ENCODE data around the gene PRKCE.

PRKCE gene

DNA sequence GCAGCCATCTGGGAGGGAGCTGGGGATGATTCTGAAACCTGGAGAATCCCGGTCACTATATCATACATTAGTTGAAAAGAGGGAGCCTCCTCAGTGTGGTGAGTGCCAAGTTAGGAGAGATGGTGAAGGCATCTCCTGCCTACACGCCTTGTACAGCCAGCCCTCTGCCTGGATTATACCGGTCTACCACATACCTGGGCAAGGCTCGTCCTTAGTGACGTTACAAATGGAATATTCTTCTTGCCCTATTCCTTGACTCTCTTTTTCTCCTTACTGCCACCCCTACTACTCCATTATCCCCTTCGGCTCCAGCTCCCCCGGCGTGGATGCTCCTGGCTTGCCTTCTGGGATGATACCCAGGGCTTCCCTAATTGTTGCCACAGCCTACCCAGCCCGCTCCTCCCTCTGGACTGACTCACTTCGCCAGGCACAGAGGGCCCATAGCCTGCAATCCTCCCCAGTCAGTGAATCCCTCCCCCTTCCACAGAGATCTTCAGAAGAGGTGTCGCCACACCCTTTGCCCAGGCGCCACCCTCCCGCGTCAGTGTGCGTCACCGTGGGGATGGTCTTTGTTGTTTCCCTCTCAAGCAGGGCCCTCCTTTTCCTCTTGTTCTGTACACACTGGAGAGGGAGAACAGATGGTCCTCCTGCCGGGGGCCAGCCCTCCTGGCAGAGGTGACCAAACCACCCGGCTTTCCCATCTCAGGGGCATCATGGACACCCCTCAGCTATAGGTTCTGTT lies 530.5 kb downstream of the PRKCE start:
- no peak overlapping the region for H3K4me3 ChIP-seq (ENCODE audit: low read length)
- TF ChIP-seq, protein P1, sequence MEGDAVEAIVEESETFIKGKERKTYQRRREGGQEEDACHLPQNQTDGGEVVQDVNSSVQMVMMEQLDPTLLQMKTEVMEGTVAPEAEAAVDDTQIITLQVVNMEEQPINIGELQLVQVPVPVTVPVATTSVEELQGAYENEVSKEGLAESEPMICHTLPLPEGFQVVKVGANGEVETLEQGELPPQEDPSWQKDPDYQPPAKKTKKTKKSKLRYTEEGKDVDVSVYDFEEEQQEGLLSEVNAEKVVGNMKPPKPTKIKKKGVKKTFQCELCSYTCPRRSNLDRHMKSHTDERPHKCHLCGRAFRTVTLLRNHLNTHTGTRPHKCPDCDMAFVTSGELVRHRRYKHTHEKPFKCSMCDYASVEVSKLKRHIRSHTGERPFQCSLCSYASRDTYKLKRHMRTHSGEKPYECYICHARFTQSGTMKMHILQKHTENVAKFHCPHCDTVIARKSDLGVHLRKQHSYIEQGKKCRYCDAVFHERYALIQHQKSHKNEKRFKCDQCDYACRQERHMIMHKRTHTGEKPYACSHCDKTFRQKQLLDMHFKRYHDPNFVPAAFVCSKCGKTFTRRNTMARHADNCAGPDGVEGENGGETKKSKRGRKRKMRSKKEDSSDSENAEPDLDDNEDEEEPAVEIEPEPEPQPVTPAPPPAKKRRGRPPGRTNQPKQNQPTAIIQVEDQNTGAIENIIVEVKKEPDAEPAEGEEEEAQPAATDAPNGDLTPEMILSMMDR (IDR thresholded peaks at IDR 0.05; ENCODE audit: insufficient read depth, low read depth, low read length, missing control alignments), result no peak
- peak; percentile 70 for DNase-seq (ENCODE audit: low read depth)

DNA sequence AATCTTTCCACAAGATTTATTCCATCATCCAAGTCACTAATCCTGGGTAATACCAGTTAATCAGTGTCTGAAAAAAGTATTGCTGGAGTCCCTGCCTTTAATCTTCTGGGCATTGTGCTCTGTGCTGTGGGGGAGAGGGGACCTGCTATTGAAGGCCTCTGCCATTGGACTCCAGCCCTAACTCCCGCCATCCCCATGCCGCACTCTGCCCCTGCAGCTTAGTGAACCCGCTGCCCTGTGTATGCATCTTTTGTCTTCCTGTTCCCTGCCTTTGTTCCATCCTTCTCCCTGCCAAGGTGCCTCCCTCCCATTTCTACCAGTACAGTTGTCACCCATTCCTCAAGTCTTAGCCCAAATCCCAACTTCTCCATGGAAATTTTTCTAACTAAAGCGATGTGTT lies 532.0 kb downstream of the PRKCE start:
- no peak overlapping the region for H3K4me3 ChIP-seq (ENCODE audit: low read length)
- no peak for DNase-seq (ENCODE audit: low read depth)
- TF ChIP-seq, protein P1 (IDR thresholded peaks at IDR 0.05; ENCODE audit: insufficient read depth, low read depth, low read length, missing control alignments), result no peak

DNA sequence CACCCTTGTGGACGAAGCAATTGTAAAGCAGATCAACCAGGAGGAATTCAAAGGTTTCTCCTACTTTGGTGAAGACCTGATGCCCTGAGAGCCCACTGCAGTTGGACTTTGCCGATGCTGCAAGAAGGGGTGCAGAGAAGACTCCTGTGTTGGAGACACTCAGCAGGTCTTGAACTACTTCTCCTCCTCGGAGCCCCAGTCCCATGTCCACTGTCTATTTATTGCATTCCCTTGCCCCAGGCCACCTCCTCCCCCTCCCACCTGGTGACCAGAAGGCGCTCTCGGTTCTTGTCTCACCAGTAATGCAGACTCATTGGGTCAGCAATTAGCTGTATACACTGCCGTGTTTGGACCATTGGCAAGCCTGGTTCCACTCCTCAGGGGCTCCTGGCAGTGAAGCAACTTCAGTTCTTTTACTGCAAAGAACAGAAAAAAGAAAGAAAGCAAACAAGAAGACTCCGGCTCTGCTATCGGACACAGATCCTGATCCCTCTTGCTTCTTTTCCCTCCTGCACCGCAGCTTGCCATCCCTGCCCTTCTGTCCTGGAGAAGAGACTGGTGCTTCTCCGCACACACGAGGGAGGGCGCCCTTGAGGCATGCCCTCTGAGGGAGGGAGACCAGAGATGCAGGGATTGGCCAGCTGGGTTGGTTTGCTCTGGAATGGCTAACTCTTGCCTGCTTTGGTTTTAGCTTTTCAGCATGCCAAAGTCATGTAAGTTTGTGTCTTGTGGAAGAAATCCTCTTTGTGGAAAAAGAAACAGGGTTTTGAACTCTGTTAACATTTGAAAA lies 533.5 kb downstream of the PRKCE start:
- no peak for DNase-seq (ENCODE audit: low read depth)
- H3K4me3 ChIP-seq (ENCODE audit: low read length), result no peak overlapping the region
- TF ChIP-seq, protein P1 (IDR thresholded peaks at IDR 0.05; ENCODE audit: insufficient read depth, low read depth, low read length, missing control alignments), result peak; percentile 6

DNA sequence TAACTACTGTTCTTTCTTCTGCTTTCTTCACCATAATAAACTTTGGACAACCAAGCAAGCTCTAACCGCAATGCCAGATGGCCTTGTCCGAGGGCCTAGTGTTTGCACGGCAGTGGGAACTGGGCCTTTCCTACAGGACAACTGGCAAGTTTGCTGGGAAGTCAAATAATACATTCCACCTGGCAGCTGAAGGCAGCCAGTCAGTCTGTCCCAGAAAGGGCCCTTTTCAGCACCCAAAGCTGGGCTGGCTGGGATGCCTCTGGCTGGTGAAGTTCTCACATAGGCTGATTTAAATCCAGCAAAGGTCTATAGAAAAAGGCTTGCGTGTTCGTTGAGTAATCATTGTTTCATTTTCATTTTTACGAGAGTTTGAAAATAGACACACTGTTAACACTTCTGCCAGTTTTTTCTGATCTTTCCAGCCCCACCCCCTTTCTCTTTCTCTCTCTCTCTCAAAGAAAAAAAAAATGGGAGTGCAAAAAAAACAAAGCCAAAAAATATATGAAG lies 535.7 kb downstream of the PRKCE start:
- H3K4me3 ChIP-seq (ENCODE audit: low read length), result no peak overlapping the region
- no peak for DNase-seq (ENCODE audit: low read depth)
- TF ChIP-seq, protein P1 (IDR thresholded peaks at IDR 0.05; ENCODE audit: insufficient read depth, low read depth, low read length, missing control alignments), result no peak

DNA sequence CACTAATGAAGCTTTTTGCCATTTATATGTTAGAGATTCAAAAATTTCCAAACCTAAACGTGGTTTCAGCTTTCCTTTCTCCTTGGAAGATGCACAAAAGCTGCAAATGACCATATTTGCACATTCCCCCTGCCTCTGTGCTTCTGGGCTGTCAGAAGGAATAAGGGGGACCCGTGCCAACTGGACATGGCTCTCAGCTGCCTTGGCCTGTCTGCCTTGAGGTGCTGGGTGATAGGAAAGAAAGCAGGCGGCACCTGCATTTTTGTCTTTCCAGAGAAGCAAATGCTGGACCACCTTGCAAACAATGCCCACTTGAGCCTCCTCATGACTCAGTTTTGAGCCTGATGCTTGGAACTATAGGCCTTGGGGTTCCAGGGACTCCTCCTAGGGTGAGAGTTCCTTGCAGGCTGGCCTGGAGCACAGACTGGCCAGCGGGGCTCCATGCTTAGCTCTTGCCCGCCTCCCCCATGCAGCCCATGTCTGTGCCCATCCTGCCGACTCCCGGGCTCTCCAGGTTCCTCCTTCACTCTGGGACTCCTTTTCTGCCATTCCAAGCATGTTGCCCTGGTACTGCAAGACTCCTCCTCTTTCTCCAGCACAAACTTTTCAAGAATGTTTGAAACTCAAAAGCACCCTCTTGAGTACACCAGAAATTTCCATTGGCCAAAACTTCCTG lies 536.7 kb downstream of the PRKCE start:
- no peak overlapping the region for H3K4me3 ChIP-seq (ENCODE audit: low read length)
- DNase-seq (ENCODE audit: low read depth), result no peak
- TF ChIP-seq, protein P1 (IDR thresholded peaks at IDR 0.05; ENCODE audit: insufficient read depth, low read depth, low read length, missing control alignments), result no peak

DNA sequence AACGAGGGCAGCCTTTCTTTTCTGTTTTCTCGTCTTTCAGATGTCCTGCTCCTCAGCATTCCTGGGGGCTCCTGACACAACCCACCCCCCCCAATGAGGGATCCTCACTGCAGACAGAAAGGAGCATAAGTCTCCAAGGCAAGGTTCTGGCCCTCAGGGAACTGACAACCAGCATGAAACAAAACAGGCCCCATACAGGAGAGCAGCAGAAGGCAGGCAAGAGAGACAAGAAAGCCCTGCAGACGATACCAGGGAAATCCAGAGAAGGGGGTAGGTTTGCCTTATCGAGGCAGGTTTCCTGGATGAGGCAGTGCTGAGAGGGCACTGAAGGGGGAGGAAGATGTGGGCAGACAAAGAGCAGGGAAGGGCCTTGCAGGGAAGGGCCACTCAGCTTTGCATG lies 541.9 kb downstream of the PRKCE start:
- H3K4me3 ChIP-seq (ENCODE audit: low read length), result no peak overlapping the region
- TF ChIP-seq, protein P1 (IDR thresholded peaks at IDR 0.05; ENCODE audit: insufficient read depth, low read depth, low read length, missing control alignments), result no peak
- no peak for DNase-seq (ENCODE audit: low read depth)
